Uterus (tissue), 2 donors: ENCODE data around the gene CADM3.

ENCODE experiments used
- CTCF ChIP-seq, 4 experiments: fragments of 200-600 bp in 2 of 4; fragments of 450-650 bp in 2 of 4; sonication (generic) in 2 of 4; IDR thresholded peaks; one replicate each; pipeline ENCODE4 v1.5.1; 2016 to 2019; ENCODE audit warnings: antibody characterized with exemption in 4 of 4, mild to moderate bottlenecking in 2 of 4, moderate library complexity in 1 of 4
- POLR2A ChIP-seq, 2 donors: fragments of 450-650 bp; IDR thresholded peaks; one replicate each; pipeline ENCODE4 v1.6.1; 2016; ENCODE audit warnings: antibody characterized with exemption in 2 of 2, mild to moderate bottlenecking in 1 of 2, moderate library complexity in 1 of 2

- TF ChIP-seq POLR2A (IDR thresholded peaks at IDR 0.05) (no peak), CTCF (IDR thresholded peaks at IDR 0.05) (no peak)
Measured at GRCh38 chr1:159204161-159205141, 33.0 kb downstream of the CADM3 start, which contains the start of gene ACKR1.
